Activated CD4-positive, CD25-positive, alpha-beta regulatory T cell treated with anti-CD3 and anti-CD28 coated beads, Interleukin-2, amount 50 U/mL, for 24 hours (primary cell): ENCODE measurements around the gene AICDA.
A peak's percentile ranks its signal among the peaks of the same experiment; 100 is the strongest.
"Not testable (repeated sequence)": the region's sequence is repeated elsewhere in the genome, so short reads cannot be mapped to it uniquely, and the experiment has no call there.

Experiments used
- ATAC-seq, 2 donors: fragments of 150-1000 bp; cut with Tn5 transposase; one replicate each; pipeline ENCODE4 v1.10.0; 2021; ENCODE audit warnings: mild to moderate bottlenecking in 1 of 2, moderate library complexity in 1 of 2

The AICDA gene

DNA sequence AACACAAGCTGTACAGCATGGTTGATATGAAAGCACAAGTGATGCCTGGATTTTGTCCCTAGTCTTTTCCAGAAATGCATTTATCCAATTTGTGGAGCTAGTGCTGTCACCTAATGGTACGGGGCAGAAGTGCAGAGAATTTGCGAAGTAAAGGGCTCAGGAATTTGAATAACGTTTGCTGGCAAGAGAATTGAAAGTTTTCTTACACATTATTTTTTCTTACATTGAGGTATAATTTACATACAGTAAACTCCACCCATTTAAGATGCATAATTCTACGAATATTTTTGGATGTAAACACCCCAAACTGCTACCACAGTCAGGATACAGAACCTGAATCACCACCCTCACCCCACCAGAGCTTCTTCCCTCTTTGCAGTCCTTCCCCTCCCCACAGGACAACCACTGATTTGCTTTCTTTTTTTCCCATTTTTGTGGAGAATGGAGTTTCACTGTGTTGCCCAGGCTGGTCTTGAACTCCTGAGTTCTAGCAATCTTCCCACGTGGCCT lies 3.5 kb downstream of the AICDA start:
- ATAC-seq = no peak

DNA sequence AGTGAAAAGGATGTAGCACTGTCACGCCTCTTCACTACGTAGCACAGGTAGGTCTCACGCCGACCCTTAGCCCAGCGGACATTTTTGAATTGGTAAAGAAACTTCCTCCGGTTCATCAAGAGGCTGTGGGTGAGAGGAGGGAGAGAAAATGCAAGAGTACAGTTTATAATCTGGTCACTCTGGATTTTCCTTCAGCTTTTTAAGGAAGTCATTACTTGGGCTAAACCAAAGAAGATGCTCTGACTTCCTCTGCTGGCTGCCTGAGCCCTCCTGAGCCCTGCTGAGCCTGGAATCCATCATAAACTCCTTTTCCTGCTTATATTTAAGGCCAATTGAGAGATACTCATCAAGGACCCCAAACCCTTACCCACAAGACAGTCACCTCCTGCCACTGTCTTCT lies 5.8 kb downstream of the AICDA start:
- no peak for ATAC-seq

DNA sequence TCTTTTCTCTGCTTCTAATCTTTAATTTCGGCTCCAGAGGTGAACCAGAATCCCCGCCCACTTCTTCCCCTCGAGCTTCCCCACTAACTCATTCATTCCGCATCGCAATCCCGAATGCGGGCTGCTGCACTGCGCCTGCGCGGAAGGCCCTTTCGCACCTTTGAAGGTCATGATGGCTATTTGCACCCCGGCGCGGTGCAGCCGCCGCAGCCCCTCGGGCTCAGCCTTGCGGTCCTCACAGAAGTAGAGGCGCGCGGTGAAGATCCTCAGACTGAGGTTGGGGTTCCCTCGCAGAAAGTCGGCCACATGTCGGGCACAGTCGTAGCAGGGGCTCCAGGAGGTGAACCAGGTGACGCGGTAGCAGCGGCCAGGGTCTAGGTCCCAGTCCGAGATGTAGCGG lies 7.6 kb downstream of the AICDA start:
- ATAC-seq = no peak

DNA sequence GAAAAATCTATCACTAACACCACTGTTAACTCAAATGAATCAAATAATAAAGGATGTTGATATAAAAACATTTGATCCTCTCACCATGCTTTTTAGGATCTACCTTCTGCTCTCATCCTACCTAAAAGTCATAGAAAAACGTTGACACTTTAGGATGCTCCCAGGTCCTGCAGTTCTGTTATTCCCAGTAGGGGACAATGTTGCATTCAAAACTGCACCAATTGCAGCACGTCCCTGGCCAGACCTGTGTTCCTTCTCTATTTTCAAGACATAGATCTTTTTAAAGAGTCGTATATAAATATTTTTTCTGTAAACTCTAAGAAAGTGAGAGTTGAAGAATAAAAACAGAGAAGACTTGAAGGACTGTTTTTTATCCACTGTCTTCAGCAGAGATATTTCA lies 8.8 kb downstream of the AICDA start:
- no peak for ATAC-seq

- ATAC-seq = no peak
Observed at GRCh38 chr12:8603286-8603685, 9.4 kb downstream of the AICDA start.

GRCh38 chr12:8596561-8596960 lies 16.1 kb downstream of the AICDA start:
- ATAC-seq = no peak

DNA sequence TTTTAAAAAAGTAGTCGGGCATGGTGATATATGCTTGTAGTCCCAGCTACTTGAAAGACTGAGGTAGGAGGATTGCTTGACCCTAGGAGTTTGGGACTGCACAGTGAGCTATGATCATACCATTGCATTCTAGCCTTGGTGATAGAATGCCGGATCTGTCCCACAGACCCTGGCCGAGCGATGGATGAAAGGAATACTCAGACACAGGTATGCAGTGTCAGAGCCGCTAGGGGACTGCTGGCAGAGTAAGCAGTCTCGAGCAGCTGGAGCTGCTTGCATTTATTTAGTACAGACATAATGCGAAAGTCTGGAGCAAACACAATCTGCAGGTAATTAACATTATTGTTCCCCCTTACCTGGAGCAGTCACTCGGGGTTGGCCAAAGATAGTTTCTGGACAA lies 18.6 kb downstream of the AICDA start:
- ATAC-seq = no peak

GRCh38 chr12:8593246-8593645 lies 19.4 kb downstream of the AICDA start:
- no peak for ATAC-seq

GRCh38 chr12:8590842-8591545 lies 21.7 kb downstream of the AICDA start:
- ATAC-seq = peak in 1 of 2 donors; percentile 53

GRCh38 chr12:8589679-8590078 lies 23.0 kb downstream of the AICDA start:
- no peak for ATAC-seq

- ATAC-seq = not testable (repeated sequence)
Observed at GRCh38 chr12:8584478-8584877, 28.2 kb downstream of the AICDA start.

GRCh38 chr12:8584004-8584403 lies 28.7 kb downstream of the AICDA start:
- ATAC-seq = no peak

GRCh38 chr12:8581098-8581784 lies 31.4 kb downstream of the AICDA start:
- ATAC-seq = no peak

- ATAC-seq = no peak
Observed at GRCh38 chr12:8577879-8578278, 34.8 kb downstream of the AICDA start.

GRCh38 chr12:8572507-8572906 lies 40.2 kb downstream of the AICDA start:
- peak in 1 of 2 donors; percentile 13 for ATAC-seq

DNA sequence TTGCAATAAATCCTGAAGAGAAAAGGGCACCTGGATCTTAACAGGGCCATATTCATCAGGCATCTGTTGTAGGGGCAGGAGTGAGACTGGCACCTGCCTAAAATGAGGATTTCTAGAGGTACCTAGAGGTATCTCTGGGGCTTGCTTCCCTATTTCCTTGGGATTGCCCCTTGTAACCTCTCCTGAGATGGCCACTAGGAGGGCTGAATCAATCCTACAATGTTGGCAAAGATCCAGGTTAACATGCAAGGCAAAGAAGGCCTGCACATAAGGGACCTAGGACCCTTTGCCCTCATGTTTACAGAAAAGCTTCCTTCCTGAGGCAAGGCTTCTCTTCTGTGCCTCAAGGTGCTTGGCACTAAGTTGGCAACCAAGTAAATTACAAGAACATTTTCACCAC lies 46.1 kb downstream of the AICDA start:
- no peak for ATAC-seq

DNA sequence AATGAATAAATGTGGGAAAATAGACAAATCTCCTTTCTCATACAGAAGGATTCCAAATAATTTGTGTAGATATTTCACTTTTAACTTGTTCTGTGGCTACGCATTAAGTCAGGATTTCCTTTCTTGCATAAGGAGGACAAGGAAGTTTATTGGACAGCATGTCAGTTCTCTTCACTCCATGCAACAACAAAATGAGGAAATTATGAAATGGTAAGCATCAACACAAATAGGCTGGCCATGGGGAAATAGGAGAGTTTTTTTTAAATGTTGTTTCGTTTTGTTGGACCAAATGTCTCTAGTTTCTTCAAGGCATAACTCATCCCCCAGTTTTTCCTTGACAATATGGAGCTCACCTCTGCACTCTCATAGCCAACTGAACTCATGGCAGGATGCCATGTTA lies 46.6 kb downstream of the AICDA start:
- not testable (repeated sequence) for ATAC-seq

DNA sequence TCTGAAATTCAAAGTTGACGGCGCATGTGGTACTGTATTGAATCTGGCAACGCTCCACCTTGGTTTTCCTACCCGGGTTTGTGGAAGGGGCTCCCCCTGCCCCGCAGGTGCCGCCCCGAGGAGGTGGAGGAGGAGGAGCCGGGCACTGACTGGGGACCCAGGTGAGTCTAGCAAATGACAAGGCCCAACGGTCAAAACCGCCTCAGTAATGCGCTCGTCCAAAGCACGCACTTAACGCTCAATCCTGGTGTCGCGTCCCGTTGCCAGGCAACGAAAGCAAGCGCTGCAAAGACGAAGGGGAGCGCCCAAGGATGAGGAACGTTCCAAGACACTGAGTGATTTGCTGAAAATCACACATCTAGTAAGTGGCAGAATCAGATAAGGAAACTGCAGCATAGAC lies 48.0 kb downstream of the AICDA start:
- no peak for ATAC-seq

- ATAC-seq = no peak
Observed at GRCh38 chr12:8563356-8563755, 49.3 kb downstream of the AICDA start.

DNA sequence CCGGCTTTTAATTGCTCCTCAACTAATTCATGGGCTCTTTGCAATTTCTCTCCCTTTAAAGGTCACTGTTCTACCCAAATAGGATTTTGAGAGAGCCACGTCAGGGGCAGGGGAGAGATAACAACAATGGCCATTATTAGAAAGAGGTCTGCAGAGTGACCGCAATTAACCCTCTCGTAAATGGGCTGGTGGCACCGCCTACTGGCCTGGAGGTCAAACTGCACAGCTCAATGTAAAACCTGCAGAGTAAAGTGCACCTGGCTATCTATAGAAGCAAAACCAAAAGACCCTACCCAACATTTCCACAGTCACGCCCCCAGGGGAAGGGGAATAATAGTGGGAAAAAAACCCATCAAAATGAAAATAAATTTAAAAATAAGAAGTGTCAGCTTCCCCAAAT lies 50.3 kb downstream of the AICDA start:
- no peak for ATAC-seq

DNA sequence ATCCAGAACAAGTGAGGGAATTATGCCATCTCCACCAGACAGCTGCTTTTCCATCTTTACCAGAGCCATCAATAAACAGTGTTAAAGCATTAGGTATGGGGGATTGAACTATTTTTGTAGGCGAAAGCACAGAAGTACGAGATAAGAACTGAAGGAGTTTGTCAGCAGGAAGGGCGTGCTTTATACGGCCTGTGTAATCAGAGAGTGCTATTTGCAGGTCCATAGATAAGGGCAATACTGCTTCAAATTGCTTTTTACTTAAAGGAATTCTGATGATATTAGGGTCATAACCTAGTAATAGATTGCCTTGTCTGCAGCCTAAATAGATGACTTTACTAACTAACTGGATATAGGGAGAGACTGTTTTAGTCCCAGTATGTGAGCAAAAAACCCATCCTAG lies 51.6 kb downstream of the AICDA start:
- ATAC-seq = no peak

- ATAC-seq = no peak
Observed at GRCh38 chr12:8559676-8560075, 53.0 kb downstream of the AICDA start.

- no peak for ATAC-seq
Observed at GRCh38 chr12:8556531-8557097, 56.0 kb downstream of the AICDA start.
